Sigmoid colon (tissue), 7 donors: Measurements from ENCODE around the gene SH3PXD2B. TPM values are rescaled to one million over a fixed set of nuclear protein-coding genes. Genes with fewer than 3 reads are reported as not detected.

Source experiments
- DNase-seq: peaks from one replicate; pipeline ENCODE4 v3.0.0-alpha.2; 2019
- H3K27ac ChIP-seq, 4 donors: fragments of 200-600 bp; sonication (generic); one replicate each; pipeline ENCODE4 v1.5.1; 2016 to 2019; ENCODE audit warnings: mild to moderate bottlenecking in 1 of 4
- H3K27me3 ChIP-seq, 3 donors: fragments of 200-600 bp; sonication (generic); one replicate each; pipeline ENCODE4 v1.5.1; 2019; ENCODE audit warnings: mild to moderate bottlenecking in 1 of 3
- H3K36me3 ChIP-seq, 4 donors: fragments of 200-600 bp; sonication (generic); one replicate each; pipeline ENCODE4 v1.5.1; 2016 to 2019
- H3K4me1 ChIP-seq, 4 donors: fragments of 200-600 bp; sonication (generic); one replicate each; pipeline ENCODE4 v1.5.1; 2017 to 2019
- H3K4me3 ChIP-seq, 4 donors: fragments of 200-600 bp; sonication (generic); one replicate each; pipeline ENCODE4 v1.5.1; 2017 to 2019; ENCODE audit warnings: mild to moderate bottlenecking in 2 of 4, moderate library complexity in 1 of 4
- H3K9me3 ChIP-seq, 4 donors: fragments of 200-600 bp in 3 of 4; sonication (generic) in 3 of 4; one replicate each; pipeline versions ENCODE4 v1.5.1 to v1.6.1; 2013 to 2019
- CTCF ChIP-seq, 4 experiments: fragments of 450-650 bp in 3 of 4; fragments of 200-600 bp in 1 of 4; IDR thresholded peaks; one replicate each; pipeline ENCODE4 v1.5.1; 2016 to 2019; ENCODE audit warnings: antibody characterized with exemption in 4 of 4, mild to moderate bottlenecking in 3 of 4, moderate library complexity in 2 of 4
- EP300 ChIP-seq, 4 donors: sonication (generic); formaldehyde crosslinking; IDR thresholded peaks; one replicate each; pipeline ENCODE4 v1.6.1; 2017; ENCODE audit warnings: antibody characterized with exemption in 4 of 4
- POLR2A ChIP-seq, 2 donors: fragments of 450-650 bp; IDR thresholded peaks; one replicate each; pipeline ENCODE4 v1.6.1; 2016; ENCODE audit warnings: antibody characterized with exemption in 2 of 2, mild to moderate bottlenecking in 2 of 2, moderate library complexity in 2 of 2
- POLR2AphosphoS5 ChIP-seq, 4 donors: sonication (generic); formaldehyde crosslinking; IDR thresholded peaks; one replicate each; pipeline ENCODE4 v1.6.1; 2017; ENCODE audit warnings: antibody characterized with exemption in 4 of 4
- WGBS, 2 donors: extraction: QIAGEN DNeasy Blood & Tissue Kit; methylation state at CpG; one replicate each; pipeline ENCODE4 v1.1.7; 2013; 5-methylcytosine and 5-hydroxymethylcytosine counted together
- intact Hi-C: fragments of 100-400 bp; cut with DNase I; formaldehyde crosslinking; loops from one replicate; pipeline ENCODE4 v1.15.1; 2023
- polyA plus RNA-seq, 3 donors: library from polyadenylated mRNA; stranded (reverse); fragments of 200-250 nt; gene quantifications; one replicate each; pipeline ENCODE4 v1.2.3, GENCODE V29; 2013
- total RNA-seq, 4 donors: library from RNA; depleted of rRNA; stranded (reverse); fragments of >200 nt; gene quantifications; one replicate each; pipeline ENCODE4 v1.1.0, GENCODE V29; 2016
- donor health status: healthy with polysubstance abuse.
- donor health status: Bipolar disorder and iron deficiency.
- donor health status: healthy.

Gene SH3PXD2B
- total and polyA plus RNA-seq, 7 donors, result 3.6 to 45.7 (median 19.3) TPM

GRCh38 chr5:172455087-172455381 lies 709 bp upstream of the SH3PXD2B start:
- no peaks in the 10 kb centered on the region for H3K27me3 ChIP-seq
- H3K36me3 ChIP-seq, result no peaks in the 10 kb centered on the region
- no peak for DNase-seq
- intact Hi-C loops, result loop anchor here (10.0 kb wide), 2 partner anchors 350 to 600 kb away; partner anchors contain the start of gene CREBRF
- WGBS, 2 donors, result 79 to 85% methylated on average over 8 of the region's 8 CpGs
- TF ChIP-seq CTCF (IDR thresholded peaks at IDR 0.05) (no peak), POLR2AphosphoS5 (IDR thresholded peaks at IDR 0.05) (no peak)
- peak overlapping the region; percentile 75 to 97 (median 95) for H3K27ac ChIP-seq
- no peaks in the 10 kb centered on the region for H3K9me3 ChIP-seq
- H3K4me1 ChIP-seq, result peaks cover 0 to 48% (median 43%) of the 10 kb centered on the region in 4 donors
- peak overlapping the region; percentile 48 to 97 (median 90) for H3K4me3 ChIP-seq

DNA sequence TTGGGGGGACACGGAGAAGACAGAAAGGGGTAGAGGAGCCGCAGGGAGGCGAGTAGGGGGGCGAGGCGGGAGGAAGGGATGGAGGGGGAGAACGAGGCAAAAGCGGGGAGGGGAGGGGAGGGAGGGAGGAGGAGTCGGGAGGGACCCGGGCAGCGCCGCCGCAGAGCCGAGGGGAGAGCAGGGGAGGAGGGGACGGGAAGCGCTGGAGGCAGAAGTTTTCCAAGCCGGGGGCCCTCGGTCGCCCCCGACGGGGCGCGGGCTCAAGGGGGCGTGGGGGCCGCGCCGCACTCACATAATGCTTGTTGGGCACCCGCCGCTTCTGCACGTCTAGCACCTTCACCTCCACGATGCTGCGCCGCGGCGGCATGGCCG lies 353 bp downstream of the SH3PXD2B start:
- intact Hi-C loops, result loop anchor here (2.0 to 10.0 kb wide), 8 partner anchors 33 to 601 kb away; partner anchors contain the start of genes CREBRF, STK10 and UBTD2
- WGBS, 2 donors, result 1% methylated on average over 35 of the region's 35 CpGs
- TF ChIP-seq POLR2A (IDR thresholded peaks at IDR 0.05) (no peak), CTCF (IDR thresholded peaks at IDR 0.05) (no peak), POLR2AphosphoS5 (IDR thresholded peaks at IDR 0.05) (no peak), EP300 (IDR thresholded peaks at IDR 0.05) (no peak)
- Histone ChIP-seq H3K4me1 (peaks cover 0 to 57% (median 45%) of the 10 kb centered on the region in 4 donors), H3K36me3 (no peaks in the 10 kb centered on the region), H3K27me3 (no peaks in the 10 kb centered on the region), H3K4me3 (peak overlapping the region; percentile 84 to 97 (median 90)), H3K27ac (peak overlapping the region; percentile 85 to 97 (median 95)), H3K9me3 (no peaks in the 10 kb centered on the region)
- DNase-seq, result peak; percentile 87

DNA sequence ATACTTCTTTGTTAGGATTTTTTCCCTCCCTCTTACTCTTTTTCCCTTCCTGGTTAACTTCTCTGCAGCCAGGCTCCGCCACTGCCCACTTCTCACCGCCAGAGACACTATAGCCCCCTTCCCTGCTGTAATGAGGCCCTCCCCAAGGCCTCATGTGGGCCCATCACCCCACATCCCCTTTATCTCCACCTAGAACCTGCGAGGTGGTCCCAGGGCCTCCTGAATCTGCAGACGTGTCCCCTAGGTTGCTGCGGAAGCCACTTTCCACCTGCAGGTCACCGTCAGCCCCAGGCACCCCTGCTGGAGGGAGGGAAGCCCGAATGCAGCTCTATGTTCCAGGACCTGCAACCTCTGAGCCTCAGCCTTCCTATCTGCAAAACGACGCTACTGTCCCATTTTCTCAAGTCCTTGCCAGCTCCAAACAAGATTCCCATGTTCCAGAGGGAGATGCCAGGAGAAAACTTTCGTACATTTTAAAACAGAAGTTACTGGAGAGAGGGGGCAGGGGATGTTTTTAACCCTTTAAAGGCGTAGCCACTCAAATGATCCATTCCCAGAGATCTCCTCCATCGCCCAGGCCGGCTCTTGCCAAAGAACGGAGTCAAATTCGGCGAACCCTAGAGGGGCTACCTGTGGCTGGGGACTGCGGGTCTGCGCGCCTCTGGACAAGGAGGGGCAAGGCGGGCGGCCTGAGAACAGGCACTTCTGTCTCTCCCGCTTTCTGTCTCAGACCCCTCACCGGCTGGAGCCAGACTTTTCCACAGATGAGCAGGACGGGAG lies 929 bp downstream of the SH3PXD2B start:
- H3K27me3 ChIP-seq, result no peaks in the 10 kb centered on the region
- TF ChIP-seq EP300 (IDR thresholded peaks at IDR 0.05), result no peak
- peak; percentile 55 to 67 (median 62) for TF ChIP-seq CTCF (IDR thresholded peaks at IDR 0.05)
- TF ChIP-seq POLR2A (IDR thresholded peaks at IDR 0.05), result no peak
- no peak for TF ChIP-seq POLR2AphosphoS5 (IDR thresholded peaks at IDR 0.05)
- DNase-seq, result peak; percentile 82
- H3K9me3 ChIP-seq, result no peaks in the 10 kb centered on the region
- H3K27ac ChIP-seq, result peak overlapping the region; percentile 85 to 97 (median 95)
- intact Hi-C loops, result loop anchor here (2.0 to 10.0 kb wide), 8 partner anchors 33 to 601 kb away; partner anchors contain the start of genes CREBRF, STK10 and UBTD2
- peak overlapping the region; percentile 84 to 97 (median 90) for H3K4me3 ChIP-seq
- WGBS, 2 donors, result 4 to 24% methylated on average over 24 of the region's 24 CpGs
- H3K4me1 ChIP-seq, result peaks cover 0 to 63% (median 47%) of the 10 kb centered on the region in 4 donors
- no peaks in the 10 kb centered on the region for H3K36me3 ChIP-seq

DNA sequence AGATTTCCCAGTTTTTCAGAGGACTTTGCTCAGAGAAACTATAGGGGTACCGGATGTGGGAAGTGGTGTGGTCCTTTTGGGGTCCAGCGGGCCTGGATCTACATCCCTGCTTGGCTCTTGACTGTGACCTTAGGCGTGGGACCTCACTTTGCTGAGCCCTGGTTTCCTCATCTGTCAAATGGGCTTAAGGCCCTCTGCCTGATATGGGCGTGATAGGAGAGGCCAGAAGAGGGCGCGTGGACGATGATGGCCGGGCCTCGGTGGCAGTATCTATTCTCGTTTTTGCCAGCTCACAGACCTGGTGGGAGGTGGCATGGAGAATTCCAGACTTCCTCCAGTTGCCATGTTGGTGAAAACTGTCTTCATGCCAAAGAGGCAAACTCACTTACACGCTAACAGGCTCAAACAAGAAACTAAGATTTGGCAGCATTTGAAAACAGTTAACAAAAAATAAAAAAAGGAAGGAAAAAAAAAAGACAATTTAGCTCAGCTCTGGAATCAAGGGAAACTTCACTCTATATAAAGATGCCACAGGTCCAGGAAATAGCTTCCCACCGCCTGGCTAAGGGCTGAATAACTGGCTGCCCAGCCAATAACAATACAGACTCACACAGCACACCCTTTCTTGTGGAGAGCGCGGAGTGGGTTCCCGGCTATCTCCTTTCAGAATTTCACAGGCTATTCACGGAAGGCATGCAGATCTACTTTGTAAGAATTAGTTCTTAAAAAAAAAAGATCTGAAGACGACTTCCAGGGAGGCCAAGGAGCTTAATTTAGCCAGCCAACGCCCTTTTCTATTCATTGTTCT lies 1.7 kb downstream of the SH3PXD2B start:
- intact Hi-C loops, result loop anchor here (2.0 to 10.0 kb wide), 8 partner anchors 32 to 602 kb away; partner anchors contain the start of genes CREBRF, STK10 and UBTD2
- Histone ChIP-seq H3K4me1 (peaks cover 0 to 70% (median 53%) of the 10 kb centered on the region in 4 donors), H3K4me3 (peak overlapping the region; percentile 84 to 97 (median 90)), H3K27me3 (no peaks in the 10 kb centered on the region), H3K9me3 (no peaks in the 10 kb centered on the region), H3K36me3 (no peaks in the 10 kb centered on the region), H3K27ac (peak overlapping the region; percentile 85 to 97 (median 95))
- TF ChIP-seq POLR2AphosphoS5 (IDR thresholded peaks at IDR 0.05), result peak in 3 of 4 donors; percentile 26 to 53 (median 32)
- no peak for TF ChIP-seq POLR2A (IDR thresholded peaks at IDR 0.05)
- TF ChIP-seq CTCF (IDR thresholded peaks at IDR 0.05), result no peak
- no peak for TF ChIP-seq EP300 (IDR thresholded peaks at IDR 0.05)
- DNase-seq, result peak; percentile 80
- 51 to 62% methylated on average over 18 of the region's 18 CpGs for WGBS, 2 donors
